GM23248 (cell line): ENCODE results near the gene COL17A1.

Source experiments
- EZH2 ChIP-seq: fragments of 200-600 bp; sonication (generic); IDR thresholded peaks from 2 replicates; pipeline ENCODE4 v1.6.1; 2018; ENCODE audit warnings: antibody characterized with exemption, mild to moderate bottlenecking; ENCODE audit not compliant: insufficient read depth, poor library complexity, severe bottlenecking
- EZH2phosphoT487 ChIP-seq: fragments of 200-600 bp; sonication (generic); IDR thresholded peaks from 2 replicates; pipeline ENCODE4 v1.6.1; 2018; ENCODE audit warnings: antibody characterized with exemption, moderate library complexity, mild to moderate bottlenecking, low read depth; ENCODE audit not compliant: insufficient read depth

GRCh38 chr10:103985726-103986125, 100.0 kb downstream of the COL17A1 start:
- TF ChIP-seq EZH2phosphoT487 (no peak), EZH2 (no peak)
